Naive thymus-derived CD4-positive, alpha-beta T cell (primary cell): ENCODE data around the gene KLHL11. TPM values are rescaled to one million over a fixed set of nuclear protein-coding genes. Genes with fewer than 3 reads are reported as not detected.
"Not testable (repeated sequence)": the region's sequence is repeated elsewhere in the genome, so short reads cannot be mapped to it uniquely, and the experiment has no call there.

Experiments
- ATAC-seq: fragments of 150-1000 bp; cut with Tn5 transposase; 2 replicates; pipeline ENCODE4 v1.10.0; 2021; ENCODE audit warnings: mild to moderate bottlenecking, moderate library complexity
- CTCF ChIA-PET: fragments of 350-600 bp; sonication (Branson Sonifier 250); formaldehyde crosslinking; loops from one replicate; lab custom pipeline; 2021; ENCODE audit warnings: antibody characterized with exemption; lab: Charles Lee
- POLR2A ChIA-PET: fragments of 350-600 bp; sonication (Branson Sonifier 250); formaldehyde crosslinking; loops from one replicate; lab custom pipeline; 2021; ENCODE audit warnings: antibody characterized with exemption, inconsistent platforms; lab: Charles Lee
- DNase-seq, 9 donors: peaks; one replicate each; pipeline versions ENCODE4 v3.0.0 to v3.0.0-alpha.2; 2020 to 2022; ENCODE audit warnings: mixed read lengths in 1 of 9
- H3K27ac ChIP-seq: one replicate; pipeline ENCODE4 v1.7.0; 2013; ENCODE audit warnings: mild to moderate bottlenecking, low read depth, low read length, moderate library complexity
- H3K27me3 ChIP-seq, 2 donors: one replicate each; pipeline ENCODE4 v1.7.0; 2013; ENCODE audit warnings: low read length in 2 of 2, mild to moderate bottlenecking in 2 of 2, moderate library complexity in 2 of 2; ENCODE audit not compliant: control insufficient read depth in 2 of 2, insufficient read depth in 2 of 2
- H3K36me3 ChIP-seq, 3 experiments: 1 replicate in 2 of 3; 2 replicates in 1 of 3; pipeline ENCODE4 v1.7.0; 2013; ENCODE audit warnings: low read length in 3 of 3, mild to moderate bottlenecking in 3 of 3, moderate library complexity in 1 of 3; ENCODE audit not compliant: insufficient read depth in 3 of 3, control insufficient read depth in 2 of 3
- H3K4me1 ChIP-seq, 2 donors: one replicate each; pipeline ENCODE4 v1.7.0; 2013; ENCODE audit warnings: low read length in 2 of 2, mild to moderate bottlenecking in 2 of 2, moderate library complexity in 1 of 2; ENCODE audit not compliant: control insufficient read depth in 2 of 2, insufficient read depth in 2 of 2
- H3K4me3 ChIP-seq: 2 replicates; pipeline ENCODE4 v1.7.0; 2013; ENCODE audit warnings: mild to moderate bottlenecking, low read length
- H3K9me3 ChIP-seq, 3 experiments: 1 replicate in 2 of 3; 2 replicates in 1 of 3; pipeline ENCODE4 v1.7.0; 2013; ENCODE audit warnings: low read length in 3 of 3; ENCODE audit not compliant: control insufficient read depth in 2 of 3
- H3K27ac Mint-ChIP-seq, 9 donors: one replicate each; pipeline ENCODE4 v1.8.0; 2020 to 2022; ENCODE audit warnings: mixed read lengths in 9 of 9, mild to moderate bottlenecking in 8 of 9, moderate library complexity in 5 of 9, inconsistent platforms in 2 of 9
- H3K27me3 Mint-ChIP-seq, 5 donors: one replicate each; pipeline ENCODE4 v1.8.0; 2021 to 2022; ENCODE audit warnings: mixed read lengths in 5 of 5, mild to moderate bottlenecking in 1 of 5
- H3K36me3 Mint-ChIP-seq, 5 donors: one replicate each; pipeline ENCODE4 v1.8.0; 2020 to 2022; ENCODE audit warnings: mixed read lengths in 5 of 5, mild to moderate bottlenecking in 3 of 5, inconsistent platforms in 1 of 5
- H3K4me1 Mint-ChIP-seq, 7 donors: one replicate each; pipeline ENCODE4 v1.8.0; 2020 to 2022; ENCODE audit warnings: mixed read lengths in 7 of 7, mild to moderate bottlenecking in 3 of 7, inconsistent platforms in 1 of 7
- H3K4me3 Mint-ChIP-seq, 10 donors: one replicate each; pipeline ENCODE4 v1.8.0; 2020 to 2022; ENCODE audit warnings: mild to moderate bottlenecking in 10 of 10, mixed read lengths in 10 of 10, moderate library complexity in 6 of 10, inconsistent platforms in 2 of 10
- H3K9me3 Mint-ChIP-seq, 11 donors: one replicate each; pipeline ENCODE4 v1.8.0; 2020 to 2022; ENCODE audit warnings: mixed read lengths in 11 of 11, mild to moderate bottlenecking in 4 of 11, inconsistent platforms in 1 of 11, moderate library complexity in 1 of 11
- intact Hi-C, 2 donors: fragments of 100-400 bp; cut with micrococcal nuclease; formaldehyde crosslinking; loops; one replicate each; pipeline ENCODE4 v1.15.1; 2023
- polyA plus RNA-seq, 2 donors: library from polyadenylated mRNA; unstranded; fragments of 300-500 nt; fragmentation: Illumina TruSeq; gene quantifications; one replicate each; pipeline ENCODE4 v1.2.3, GENCODE V29; 2021
- total RNA-seq, 6 experiments: library from RNA in 5 of 6; stranded (reverse) in 5 of 6; gene quantifications; 1 replicate in 5 of 6; 2 replicates in 1 of 6; pipeline ENCODE4 v1.2.3 and lab custom pipeline; 2021 to 2026

The KLHL11 gene
- total and polyA plus RNA-seq, 7 experiments from 2014 or later, result 6.7 to 25.9 (median 16.8) TPM

DNA sequence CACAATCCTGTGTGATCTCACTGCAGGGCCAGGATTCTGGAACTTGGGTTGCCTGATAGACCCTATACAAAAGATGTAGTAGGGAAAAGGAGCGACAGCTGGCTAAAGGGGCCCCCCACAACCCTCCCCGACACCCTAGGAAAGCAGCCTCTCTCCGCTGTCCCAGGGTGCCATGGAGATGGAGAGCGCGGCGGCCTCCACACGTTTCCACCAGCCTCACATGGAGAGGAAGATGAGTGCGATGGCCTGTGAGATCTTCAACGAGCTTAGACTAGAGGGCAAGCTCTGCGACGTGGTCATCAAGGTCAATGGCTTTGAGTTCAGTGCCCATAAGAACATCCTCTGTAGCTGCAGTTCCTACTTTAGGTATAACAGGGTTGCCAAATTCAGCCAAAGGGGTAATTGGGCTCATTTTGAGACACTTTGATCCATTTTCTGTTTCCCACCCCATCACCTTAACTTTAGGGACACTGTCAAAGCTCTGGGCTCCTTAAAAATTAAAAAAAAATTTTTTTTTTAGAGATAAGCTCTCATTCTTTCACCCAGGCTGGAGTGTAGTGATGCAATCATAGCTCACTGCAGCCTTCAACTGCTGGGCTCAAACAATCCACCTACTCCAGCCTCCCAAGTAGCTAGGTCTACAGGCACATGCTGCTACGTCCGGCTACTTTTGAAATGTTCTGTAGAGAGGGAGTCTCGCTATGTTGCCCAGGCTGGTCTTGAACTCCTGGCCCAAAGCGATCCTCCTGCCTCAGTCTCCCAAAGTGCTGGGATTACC is 27.3 kb downstream of the KLHL11 start, which contains the start of gene KLHL10:
TSS of gene KLHL10 (plus strand) at position 65 of the 778 bp plus-strand sequence. CDS start at position 173, 108 bp downstream.
- ATAC-seq (no peak), DNase-seq (no peak)
- no peaks in the 10 kb centered on the region for H3K9me3 ChIP-seq
- POLR2A ChIA-PET, result interaction anchor here (0.6 to 3.7 kb wide), 2 partner anchors 26 to 880 kb away, joined by 3 to 17 read pairs; partner anchors contain the start of gene KLHL11
- Mint-ChIP-seq H3K4me1 (peaks cover 10 to 21% (median 16%) of the 10 kb centered on the region in 7 donors), H3K9me3 (no peaks in the 10 kb centered on the region), H3K4me3 (peak within 1 kb of the TSS; percentile 77 to 92 (median 86)), H3K27me3 (peaks cover 0 to 4% (median 0%) of the 10 kb centered on the region in 5 donors), H3K27ac (peak within 1 kb of the TSS; percentile 67 to 92 (median 83)), H3K36me3 (peaks cover 0 to 5% (median 0%) of the 10 kb centered on the region in 5 donors)
- CTCF ChIA-PET, result no interaction called here
- no peaks in the 10 kb centered on the region for H3K36me3 ChIP-seq
- H3K27me3 ChIP-seq, result no peaks in the 10 kb centered on the region
- peak within 1 kb of the TSS; percentile 81 for H3K27ac ChIP-seq
- H3K4me3 ChIP-seq, result peak within 1 kb of the TSS; percentile 62
- intact Hi-C loops, result no loop called here
- peaks cover 9 to 14% of the 10 kb centered on the region in 2 donors for H3K4me1 ChIP-seq

- no peaks in the 10 kb centered on the region for H3K9me3 ChIP-seq
- peaks cover 9 to 14% of the 10 kb centered on the region in 2 donors for H3K4me1 ChIP-seq
- CTCF ChIA-PET, result no interaction called here
- H3K27me3 ChIP-seq, result no peaks in the 10 kb centered on the region
- no peaks in the 10 kb centered on the region for H3K36me3 ChIP-seq
- ATAC-seq (no peak), DNase-seq (peak in 1 of 9 donors; percentile 3)
- H3K27ac ChIP-seq, result peak overlapping the region; percentile 81
- H3K27ac Mint-ChIP-seq, result peak overlapping the region; percentile 67 to 92 (median 83)
- intact Hi-C loops, result loop anchor here (1.0 kb wide), 2 partner anchors 25 to 29 kb away; partner anchors contain the start of genes KLHL11 (in 2 of the 2) and P3H4 (in 1 of the 2)
- H3K4me3 ChIP-seq, result peak overlapping the region; percentile 62
- peaks cover 10 to 21% (median 16%) of the 10 kb centered on the region in 7 donors for H3K4me1 Mint-ChIP-seq
- H3K36me3 Mint-ChIP-seq, result peaks cover 0 to 9% (median 0%) of the 10 kb centered on the region in 5 donors
- POLR2A ChIA-PET, result interaction anchor here (0.6 to 3.7 kb wide), 5 partner anchors 18 to 1187 kb away, joined by 3 to 17 read pairs (median 4); partner anchors contain the start of gene KLHL11
- peak overlapping the region; percentile 77 to 92 (median 86) for H3K4me3 Mint-ChIP-seq
- H3K9me3 Mint-ChIP-seq, result no peaks in the 10 kb centered on the region
- peaks cover 0 to 4% (median 0%) of the 10 kb centered on the region in 5 donors for H3K27me3 Mint-ChIP-seq
Observed at GRCh38 chr17:41836550-41837196, 28.6 kb downstream of the KLHL11 start.

- intact Hi-C loops, result loop anchor here (1.0 kb wide), 2 partner anchors 25 to 29 kb away; partner anchors contain the start of genes KLHL11 (in 2 of the 2) and P3H4 (in 1 of the 2)
- ATAC-seq (peak; percentile 93), DNase-seq (peak; percentile 20 to 66 (median 49))
- H3K9me3 ChIP-seq, result no peaks in the 10 kb centered on the region
- H3K4me1 Mint-ChIP-seq, result peaks cover 10 to 21% (median 16%) of the 10 kb centered on the region in 7 donors
- POLR2A ChIA-PET, result interaction anchor here (1.0 to 3.7 kb wide), 2 partner anchors 18 to 28 kb away, joined by 4 to 17 read pairs; partner anchors contain the start of gene KLHL11
- H3K27me3 ChIP-seq, result no peaks in the 10 kb centered on the region
- peak within 1 kb of the TSS; percentile 81 for H3K27ac ChIP-seq
- H3K27ac Mint-ChIP-seq, result peak within 1 kb of the TSS; percentile 75 to 92 (median 86)
- peak within 1 kb of the TSS; percentile 62 for H3K4me3 ChIP-seq
- H3K36me3 ChIP-seq, result peaks cover 0 to 7% (median 0%) of the 10 kb centered on the region in 3 experiments
- H3K4me1 ChIP-seq, result peaks cover 9 to 14% of the 10 kb centered on the region in 2 donors
- CTCF ChIA-PET, result no interaction called here
- peaks cover 0 to 13% (median 0%) of the 10 kb centered on the region in 5 donors for H3K36me3 Mint-ChIP-seq
- no peaks in the 10 kb centered on the region for H3K9me3 Mint-ChIP-seq
- H3K27me3 Mint-ChIP-seq, result peaks cover 0 to 4% (median 0%) of the 10 kb centered on the region in 5 donors
- peak within 1 kb of the TSS; percentile 77 to 92 (median 89) for H3K4me3 Mint-ChIP-seq
Observed at GRCh38 chr17:41835800-41836549, 29.2 kb downstream of the KLHL11 start, which contains the start of gene NT5C3B. NT5C3B (minus strand) TSS chr17:41836232; CDS start chr17:41836193, 39 bp downstream.

DNA sequence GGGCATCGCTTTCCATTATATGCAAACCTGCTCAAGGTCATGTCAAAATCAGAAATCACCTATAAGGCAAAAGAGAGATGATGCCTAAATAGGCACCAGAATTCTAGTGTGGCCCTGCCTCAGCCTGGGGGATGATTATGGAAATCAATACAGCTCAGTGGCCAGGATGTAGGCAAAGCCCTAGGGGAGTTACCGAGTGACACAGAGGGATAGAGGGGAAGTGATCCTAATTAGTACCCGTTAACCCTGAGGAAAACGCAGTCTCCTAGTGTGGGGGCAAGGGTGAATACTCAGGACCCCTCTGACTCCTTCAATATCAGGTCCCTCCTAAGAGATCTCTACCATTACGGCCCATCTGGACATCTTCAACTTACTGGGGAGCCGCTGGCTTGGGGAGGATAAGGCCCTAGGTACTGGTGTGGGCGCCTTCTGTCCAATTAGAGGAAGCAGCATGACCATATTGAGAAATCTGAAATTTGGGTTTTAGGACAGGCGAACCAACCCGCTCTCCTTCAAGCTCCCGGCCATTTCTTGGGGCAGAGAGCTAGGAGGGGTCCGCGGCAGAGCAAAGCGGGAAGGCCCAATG is 29.9 kb downstream of the KLHL11 start:
- Histone ChIP-seq H3K4me3 (peak overlapping the region; percentile 62), H3K9me3 (no peaks in the 10 kb centered on the region), H3K27me3 (no peaks in the 10 kb centered on the region), H3K36me3 (peaks cover 0 to 14% (median 0%) of the 10 kb centered on the region in 3 experiments), H3K4me1 (peaks cover 9 to 14% of the 10 kb centered on the region in 2 donors), H3K27ac (peak overlapping the region; percentile 81)
- H3K4me1 Mint-ChIP-seq, result peaks cover 10 to 21% (median 16%) of the 10 kb centered on the region in 7 donors
- ChIA-PET POLR2A (interaction anchor here (1.1 to 3.7 kb wide), 2 partner anchors 29 to 146 kb away, joined by 3 to 17 read pairs; partner anchors contain the start of gene KLHL11), CTCF (interaction anchor here (1.0 kb wide), 1 partner anchor 29 kb away, joined by 4 read pairs; no protein-coding TSS in a partner anchor)
- intact Hi-C loops, result no loop called here
- DNase-seq (no peak), ATAC-seq (peak; percentile 33)
- H3K27ac Mint-ChIP-seq, result peak overlapping the region; percentile 75 to 92 (median 84)
- H3K4me3 Mint-ChIP-seq, result peak overlapping the region; percentile 77 to 92 (median 89)
- H3K27me3 Mint-ChIP-seq, result peaks cover 0 to 4% (median 0%) of the 10 kb centered on the region in 5 donors
- H3K9me3 Mint-ChIP-seq, result no peaks in the 10 kb centered on the region
- peaks cover 0 to 15% (median 0%) of the 10 kb centered on the region in 5 donors for H3K36me3 Mint-ChIP-seq

- H3K27ac Mint-ChIP-seq, H3K9me3 Mint-ChIP-seq, H3K27ac ChIP-seq, H3K4me1 ChIP-seq, H3K4me3 Mint-ChIP-seq, intact Hi-C loops, ATAC-seq, POLR2A ChIA-PET, H3K4me3 ChIP-seq, H3K27me3 Mint-ChIP-seq, H3K27me3 ChIP-seq, H3K4me1 Mint-ChIP-seq, DNase-seq, H3K9me3 ChIP-seq: not testable (repeated sequence)
- peaks cover 4 to 36% (median 7%) of the 10 kb centered on the region in 5 donors for H3K36me3 Mint-ChIP-seq
- CTCF ChIA-PET, result interaction anchor here (0.7 kb wide), 1 partner anchor 9 kb away, joined by 4 read pairs; no protein-coding TSS in a partner anchor
- peaks cover 0 to 47% (median 6%) of the 10 kb centered on the region in 3 experiments for H3K36me3 ChIP-seq
Observed at GRCh38 chr17:41829961-41830360, 35.3 kb downstream of the KLHL11 start.
